IMR-90 (cell line): Measurements from ENCODE around the gene RETREG1. TPM values are rescaled to one million over a fixed set of nuclear protein-coding genes. Genes with fewer than 3 reads are reported as not detected.

ENCODE experiments used
- ATAC-seq: fragments of 200-7000 bp; cut with Tn5 transposase; 2 replicates; pipeline ENCODE4 v1.9.1; 2020; ENCODE audit warnings: low read depth, mild to moderate bottlenecking, moderate library complexity
- BruUV-seq: library from RNA; stranded (reverse); fragments of 400-500 nt; replicated peaks from 2 replicates; lab custom pipeline; 2021; lab: Mats Ljungman, UMichigan
- CTCF ChIA-PET: fragments of 300-600 bp; formaldehyde crosslinking; extraction: SDS; loops from one replicate; lab custom pipeline; 2021; ENCODE audit warnings: antibody characterized with exemption; lab: Yijun Ruan, JAX
- POLR2A ChIA-PET: fragments of 300-600 bp; sonication (Branson Sonifier 250); formaldehyde crosslinking; loops from one replicate; lab custom pipeline; 2022; ENCODE audit warnings: antibody characterized with exemption; ENCODE audit not compliant: unreplicated experiment; lab: Charles Lee
- DNase-seq: peaks from one replicate; pipeline ENCODE4 v3.0.0; 2013
- H2AFZ ChIP-seq: replicated peaks from 2 replicates; pipeline ENCODE3; 2013; ENCODE audit warnings: low read length, mild to moderate bottlenecking; ENCODE audit not compliant: poor library complexity
- H2AK5ac ChIP-seq: 2 replicates; pipeline ENCODE4 v1.6.1; 2013; ENCODE audit warnings: low read depth, low read length, inconsistent platforms
- H2AK9ac ChIP-seq: replicated peaks from 2 replicates; pipeline ENCODE3; 2013; ENCODE audit warnings: mild to moderate bottlenecking, low read depth, low read length, moderate library complexity; ENCODE audit not compliant: poor library complexity
- H2BK120ac ChIP-seq: 2 replicates; pipeline ENCODE4 v1.6.1; 2013; ENCODE audit warnings: low read depth, low read length, inconsistent platforms
- H2BK15ac ChIP-seq: 3 replicates; pipeline ENCODE4 v1.6.1; 2013; ENCODE audit warnings: low read depth, low read length, inconsistent platforms
- H2BK20ac ChIP-seq: 2 replicates; pipeline ENCODE4 v1.6.1; 2013; ENCODE audit warnings: low read depth, mild to moderate bottlenecking, inconsistent platforms, low read length, moderate library complexity
- H2BK5ac ChIP-seq: 2 replicates; pipeline ENCODE4 v1.6.1; 2013; ENCODE audit warnings: mild to moderate bottlenecking, low read depth, low read length, inconsistent platforms; ENCODE audit not compliant: poor library complexity, severe bottlenecking
- H3K14ac ChIP-seq: replicated peaks from 2 replicates; pipeline ENCODE4 v1.6.1; 2013; ENCODE audit warnings: low read depth, low read length, inconsistent platforms
- H3K18ac ChIP-seq: 2 replicates; pipeline ENCODE4 v1.6.1; 2013; ENCODE audit warnings: low read depth, low read length, control low read depth
- H3K23ac ChIP-seq: 2 replicates; pipeline ENCODE4 v1.6.1; 2013; ENCODE audit warnings: low read depth, low read length, inconsistent platforms
- H3K27ac ChIP-seq: 2 replicates; pipeline ENCODE4 v1.5.1; 2013; ENCODE audit warnings: mild to moderate bottlenecking, control low read depth, low read length; ENCODE audit not compliant: insufficient read depth
- H3K27me3 ChIP-seq: 2 replicates; pipeline ENCODE4 v1.6.1; 2013; ENCODE audit warnings: low read length; ENCODE audit not compliant: control insufficient read depth, insufficient read depth
- H3K36me3 ChIP-seq: 2 replicates; pipeline ENCODE4 v1.6.1; 2013; ENCODE audit warnings: low read length, mixed read lengths; ENCODE audit not compliant: control insufficient read depth, insufficient read depth
- H3K4ac ChIP-seq: 2 replicates; pipeline ENCODE4 v1.6.1; 2013; ENCODE audit warnings: low read depth, low read length, inconsistent platforms
- H3K4me1 ChIP-seq: 2 replicates; pipeline ENCODE4 v1.6.1; 2013; ENCODE audit warnings: low read length, mixed read lengths; ENCODE audit not compliant: control insufficient read depth, insufficient read depth
- H3K4me2 ChIP-seq: 2 replicates; pipeline ENCODE4 v1.6.1; 2013; ENCODE audit warnings: low read depth, mild to moderate bottlenecking, control low read depth, low read length, moderate library complexity
- H3K4me3 ChIP-seq: 2 replicates; pipeline ENCODE4 v1.5.1; 2013; ENCODE audit warnings: low read depth, mild to moderate bottlenecking, control low read depth, low read length, moderate library complexity; ENCODE audit not compliant: insufficient read depth
- H3K56ac ChIP-seq: 2 replicates; pipeline ENCODE4 v1.6.1; 2013; ENCODE audit warnings: low read length, inconsistent platforms; ENCODE audit not compliant: insufficient read depth; ENCODE audit errors: extremely low read depth
- H3K79me1 ChIP-seq, 2 experiments: 2 replicates each; pipeline ENCODE4 v1.6.1; 2013; ENCODE audit warnings: low read length in 2 of 2, inconsistent platforms in 1 of 2, low read depth in 1 of 2
- H3K9ac ChIP-seq: 2 replicates; pipeline ENCODE4 v1.6.1; 2013; ENCODE audit warnings: low read depth, low read length, control low read depth
- H3K9me1 ChIP-seq: 2 replicates; pipeline ENCODE4 v1.6.1; 2013; ENCODE audit warnings: low read length, inconsistent platforms; ENCODE audit not compliant: insufficient read depth
- H3K9me3 ChIP-seq: 2 replicates; pipeline ENCODE4 v1.6.1; 2013; ENCODE audit warnings: low read length; ENCODE audit not compliant: control insufficient read depth, insufficient read depth
- H4K20me1 ChIP-seq: 2 replicates; pipeline ENCODE4 v1.6.1; 2013; ENCODE audit warnings: low read length, inconsistent platforms; ENCODE audit not compliant: insufficient read depth
- H4K5ac ChIP-seq: 2 replicates; pipeline ENCODE4 v1.6.1; 2013; ENCODE audit warnings: mild to moderate bottlenecking, low read depth, low read length, control low read depth
- H4K8ac ChIP-seq, 2 experiments: 2 replicates each; pipeline ENCODE4 v1.6.1; 2013; ENCODE audit warnings: low read depth in 2 of 2, low read length in 2 of 2, control low read depth in 1 of 2, inconsistent platforms in 1 of 2
- H4K91ac ChIP-seq: 2 replicates; pipeline ENCODE4 v1.6.1; 2013; ENCODE audit warnings: low read depth, low read length, inconsistent platforms; ENCODE audit not compliant: insufficient read depth
- BHLHE40 ChIP-seq: fragments of 150-350 bp; IDR thresholded peaks from 2 replicates; pipeline ENCODE4 v1.6.1; 2016; ENCODE audit warnings: mild to moderate bottlenecking, low read depth, low read length
- CEBPB ChIP-seq: IDR thresholded peaks from 2 replicates; pipeline ENCODE4 v1.6.1; 2012; ENCODE audit warnings: low read depth, low read length, improper control_type of control experiment
- CHD1 ChIP-seq: IDR thresholded peaks from 2 replicates; pipeline ENCODE4 v1.6.1; 2012; ENCODE audit warnings: low read depth, low read length, improper control_type of control experiment
- FOS ChIP-seq: fragments of 150-350 bp; IDR thresholded peaks from 2 replicates; pipeline ENCODE4 v1.6.1; 2016; ENCODE audit warnings: low read depth, low read length
- MAFK ChIP-seq: IDR thresholded peaks from 2 replicates; pipeline ENCODE4 v1.6.1; 2012; ENCODE audit warnings: low read depth, low read length, improper control_type of control experiment
- MAZ ChIP-seq: IDR thresholded peaks from 2 replicates; pipeline ENCODE4 v1.6.1; 2012; ENCODE audit warnings: low read depth, mild to moderate bottlenecking, low read length, improper control_type of control experiment, moderate library complexity, borderline replicate concordance
- MXI1 ChIP-seq: IDR thresholded peaks from 2 replicates; pipeline ENCODE4 v1.6.1; 2012; ENCODE audit warnings: low read depth, mild to moderate bottlenecking, low read length, moderate library complexity, borderline replicate concordance
- NFE2L2 ChIP-seq: fragments of 150-350 bp; IDR thresholded peaks from 2 replicates; pipeline ENCODE4 v1.6.1; 2016; ENCODE audit warnings: low read depth, mild to moderate bottlenecking, low read length
- POLR2A ChIP-seq: IDR thresholded peaks from 2 replicates; pipeline ENCODE4 v1.6.1; 2012; ENCODE audit warnings: mild to moderate bottlenecking, low read depth, low read length
- RAD21 ChIP-seq: IDR thresholded peaks from 2 replicates; pipeline ENCODE4 v1.6.1; 2012; ENCODE audit warnings: low read length, improper control_type of control experiment
- RCOR1 ChIP-seq: IDR thresholded peaks from 2 replicates; pipeline ENCODE4 v1.6.1; 2012; ENCODE audit warnings: mild to moderate bottlenecking, low read length, improper control_type of control experiment; ENCODE audit not compliant: insufficient replicate concordance
- RFX5 ChIP-seq: IDR thresholded peaks from 2 replicates; pipeline ENCODE4 v1.8.0; 2012; ENCODE audit warnings: low read depth, mild to moderate bottlenecking, low read length, moderate library complexity
- SMC3 ChIP-seq: fragments of 150-350 bp; IDR thresholded peaks from 2 replicates; pipeline ENCODE4 v1.6.1; 2016; ENCODE audit warnings: low read depth, mild to moderate bottlenecking, antibody characterized with exemption, low read length, moderate library complexity
- USF2 ChIP-seq: fragments of 150-350 bp; IDR thresholded peaks from 2 replicates; pipeline ENCODE4 v1.6.1; 2017; ENCODE audit warnings: mild to moderate bottlenecking, antibody characterized with exemption, low read length, low read depth
- WGBS, 2 experiments: methylation state at CpG; one replicate each; pipeline versions ENCODE4 v1.1.5 to v1.1.7; 2013; ENCODE audit warnings: missing lambda C conversion rate in 2 of 2; ENCODE audit not compliant: insufficient read length in 1 of 2; ENCODE audit errors: extremely low coverage in 2 of 2; 5-methylcytosine and 5-hydroxymethylcytosine counted together
- dilution Hi-C: fragments of 300-500 bp; cut with HindIII; formaldehyde crosslinking; loops from one replicate; pipeline ENCODE4 v1.14.3; 2018; ENCODE audit warnings: low sequenced_read_pairs; ENCODE audit not compliant: unreplicated experiment
- in situ Hi-C: fragments of 300-500 bp; cut with MboI; formaldehyde crosslinking; loops from 3 replicates; pipeline ENCODE4 v1.14.3; 2019; ENCODE audit warnings: low sequenced_read_pairs, inconsistent platforms, mixed read lengths
- intact Hi-C: fragments of 100-400 bp; cut with micrococcal nuclease; formaldehyde crosslinking; loops from 2 replicates; pipeline ENCODE4 v1.10.0; 2022
- polyA plus RNA-seq, 3 experiments: library from polyadenylated mRNA; depleted of rRNA; stranded (reverse); fragments of >200 nt; gene quantifications; 2 replicates each; pipeline ENCODE4 v1.2.3, GENCODE V29; 2012; ENCODE audit warnings: low replicate concordance in 1 of 3
- total RNA-seq: library from RNA; depleted of rRNA; stranded (reverse); fragments of >200 nt; gene quantifications from 2 replicates; pipeline ENCODE4 v1.2.3, GENCODE V29; 2012
- TF ChIP-seq, protein P1 (sequence below): fragments of 150-350 bp; IDR thresholded peaks from 2 replicates; pipeline ENCODE4 v1.6.1; 2016; ENCODE audit warnings: low read depth, mild to moderate bottlenecking, low read length, moderate library complexity, borderline replicate concordance
- TF ChIP-seq, protein P2 (sequence below): conservative IDR thresholded peaks from 2 replicates; pipeline ENCODE4 v1.5.1; 2012; ENCODE audit warnings: mild to moderate bottlenecking, low read depth, low read length, improper control_type of control experiment

RETREG1 gene
- total and polyA plus RNA-seq, 2 of the 4 experiments (the other 2 are of a cell fraction), result not detected

GRCh38 chr5:16654647-16655334, 38.0 kb upstream of the RETREG1 start:
- H3K18ac ChIP-seq, result no peak overlapping the region
- no TSS peak for BruUV-seq
- H3K14ac ChIP-seq, result no peak overlapping the region
- H3K36me3 ChIP-seq, result no peaks in the 10 kb centered on the region
- no peak overlapping the region for H3K27ac ChIP-seq
- dilution Hi-C loops (no loop called here), in situ Hi-C loops (no loop called here), intact Hi-C loops (no loop called here)
- no peak overlapping the region for H4K91ac ChIP-seq
- ChIA-PET POLR2A (no interaction called here), CTCF (no interaction called here)
- ATAC-seq (no peak), DNase-seq (no peak)
- no peak overlapping the region for H2BK5ac ChIP-seq
- H3K56ac ChIP-seq, result no peak overlapping the region
- H3K4me3 ChIP-seq, result no peak overlapping the region
- no peak overlapping the region for H2AK9ac ChIP-seq
- H4K8ac ChIP-seq, result no peak overlapping the region
- no peaks in the 10 kb centered on the region for H3K9me3 ChIP-seq
- no peak overlapping the region for H2AK5ac ChIP-seq
- peaks cover 1% of the 10 kb centered on the region for H3K27me3 ChIP-seq
- H2BK120ac ChIP-seq, result no peak overlapping the region
- WGBS, 2 experiments, result 60% methylated on average over 1 of the region's 6 CpGs; no CpG with 5 or more reads in 1 of the 2 experiments
- no peaks in the 10 kb centered on the region for H3K79me1 ChIP-seq
- no peaks in the 10 kb centered on the region for H4K20me1 ChIP-seq
- no peak overlapping the region for H2AFZ ChIP-seq
- no peak overlapping the region for H3K9ac ChIP-seq
- H3K9me1 ChIP-seq, result no peaks in the 10 kb centered on the region
- H3K4me2 ChIP-seq, result no peak overlapping the region
- no peaks in the 10 kb centered on the region for H3K4me1 ChIP-seq
- no peak overlapping the region for H4K5ac ChIP-seq
- no peak overlapping the region for H2BK15ac ChIP-seq
- no peak for TF ChIP-seq CHD1
- no peak for TF ChIP-seq POLR2A
- TF ChIP-seq NFE2L2, result no peak
- no peak for TF ChIP-seq MAFK
- no peak for TF ChIP-seq RCOR1
- no peak for TF ChIP-seq FOS
- no peak for TF ChIP-seq RFX5
- TF ChIP-seq RAD21, result no peak
- no peak for TF ChIP-seq BHLHE40
- TF ChIP-seq MAZ, result no peak
- TF ChIP-seq, protein P1, sequence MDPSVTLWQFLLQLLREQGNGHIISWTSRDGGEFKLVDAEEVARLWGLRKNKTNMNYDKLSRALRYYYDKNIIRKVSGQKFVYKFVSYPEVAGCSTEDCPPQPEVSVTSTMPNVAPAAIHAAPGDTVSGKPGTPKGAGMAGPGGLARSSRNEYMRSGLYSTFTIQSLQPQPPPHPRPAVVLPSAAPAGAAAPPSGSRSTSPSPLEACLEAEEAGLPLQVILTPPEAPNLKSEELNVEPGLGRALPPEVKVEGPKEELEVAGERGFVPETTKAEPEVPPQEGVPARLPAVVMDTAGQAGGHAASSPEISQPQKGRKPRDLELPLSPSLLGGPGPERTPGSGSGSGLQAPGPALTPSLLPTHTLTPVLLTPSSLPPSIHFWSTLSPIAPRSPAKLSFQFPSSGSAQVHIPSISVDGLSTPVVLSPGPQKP, result no peak
- TF ChIP-seq, protein P2, sequence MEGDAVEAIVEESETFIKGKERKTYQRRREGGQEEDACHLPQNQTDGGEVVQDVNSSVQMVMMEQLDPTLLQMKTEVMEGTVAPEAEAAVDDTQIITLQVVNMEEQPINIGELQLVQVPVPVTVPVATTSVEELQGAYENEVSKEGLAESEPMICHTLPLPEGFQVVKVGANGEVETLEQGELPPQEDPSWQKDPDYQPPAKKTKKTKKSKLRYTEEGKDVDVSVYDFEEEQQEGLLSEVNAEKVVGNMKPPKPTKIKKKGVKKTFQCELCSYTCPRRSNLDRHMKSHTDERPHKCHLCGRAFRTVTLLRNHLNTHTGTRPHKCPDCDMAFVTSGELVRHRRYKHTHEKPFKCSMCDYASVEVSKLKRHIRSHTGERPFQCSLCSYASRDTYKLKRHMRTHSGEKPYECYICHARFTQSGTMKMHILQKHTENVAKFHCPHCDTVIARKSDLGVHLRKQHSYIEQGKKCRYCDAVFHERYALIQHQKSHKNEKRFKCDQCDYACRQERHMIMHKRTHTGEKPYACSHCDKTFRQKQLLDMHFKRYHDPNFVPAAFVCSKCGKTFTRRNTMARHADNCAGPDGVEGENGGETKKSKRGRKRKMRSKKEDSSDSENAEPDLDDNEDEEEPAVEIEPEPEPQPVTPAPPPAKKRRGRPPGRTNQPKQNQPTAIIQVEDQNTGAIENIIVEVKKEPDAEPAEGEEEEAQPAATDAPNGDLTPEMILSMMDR, result no peak
- no peak for TF ChIP-seq MXI1
- no peak for TF ChIP-seq SMC3
- TF ChIP-seq CEBPB, result no peak
- TF ChIP-seq USF2, result no peak
- no peak overlapping the region for H3K4ac ChIP-seq
- H3K23ac ChIP-seq, result no peak overlapping the region
- H2BK20ac ChIP-seq, result no peak overlapping the region
